K562 (cell line): Measurements from ENCODE around the gene HSPA5. TPM values are rescaled to one million over a fixed set of nuclear protein-coding genes. Genes with fewer than 3 reads are reported as not detected.
A peak's percentile ranks its signal among the peaks of the same experiment; 100 is the strongest.

Experiments used
- CBX2 ChIP-seq: fragments of 200-600 bp; sonication (generic); IDR thresholded peaks from one replicate; pipeline ENCODE4 v1.6.1; 2012; ENCODE audit warnings: mild to moderate bottlenecking, low read length, inconsistent platforms; ENCODE audit not compliant: insufficient read depth, poor library complexity, severe bottlenecking
- CHD1 ChIP-seq: fragments of 200-600 bp; sonication (generic); IDR thresholded peaks from one replicate; pipeline ENCODE4 v1.6.1; 2012; ENCODE audit warnings: mild to moderate bottlenecking, moderate library complexity, low read length, inconsistent platforms
- CXXC5 ChIP-seq: fragments of 250-450 bp; sonication (Bioruptor Pico); IDR thresholded peaks from 2 replicates; pipeline ENCODE4 v1.8.0; 2022; ENCODE audit warnings: inconsistent platforms, mild to moderate bottlenecking, moderate library complexity
- FOXJ3 ChIP-seq: sonication (generic); formaldehyde crosslinking; IDR thresholded peaks from 2 replicates; pipeline ENCODE4 v1.4.0; 2020; ENCODE audit warnings: mild to moderate bottlenecking, missing genetic modification reagents
- GTF2F1 ChIP-seq: IDR thresholded peaks from 2 replicates; pipeline ENCODE4 v1.6.1; 2011; ENCODE audit warnings: low read depth, low read length, improper control_type of control experiment
- MYNN ChIP-seq, 2 experiments: sonication (generic); formaldehyde crosslinking in 1 of 2; IDR thresholded peaks; 2 replicates each; pipeline versions ENCODE4 v1.5.0 to v1.6.1; 2016 to 2020; ENCODE audit warnings: antibody characterized with exemption in 1 of 2, missing genetic modification reagents in 1 of 2
- NFE2 ChIP-seq: IDR thresholded peaks from 2 replicates; pipeline ENCODE4 v1.6.1; 2014; ENCODE audit warnings: antibody characterized with exemption, low read depth
- RCOR1 ChIP-seq, 2 experiments: IDR thresholded peaks; 2 replicates each; pipeline ENCODE4 v1.6.1; 2012; ENCODE audit warnings: low read depth in 2 of 2, low read length in 2 of 2, borderline replicate concordance in 1 of 2, improper control_type of control experiment in 1 of 2
- RFX1 ChIP-seq: fragments of 450-650 bp; IDR thresholded peaks from 2 replicates; pipeline ENCODE4 v1.6.1; 2016; ENCODE audit warnings: mild to moderate bottlenecking, moderate library complexity
- SMARCA4 ChIP-seq: fragments of 450-650 bp; IDR thresholded peaks from 2 replicates; pipeline ENCODE4 v1.6.1; 2016
- SMARCA5 ChIP-seq: fragments of 450-650 bp; IDR thresholded peaks from 2 replicates; pipeline ENCODE4 v1.6.1; 2016
- SREBF1 ChIP-seq: fragments of 150-350 bp; IDR thresholded peaks from 2 replicates; pipeline ENCODE4 v1.6.1; 2014; ENCODE audit warnings: antibody characterized with exemption, low read depth, low read length, borderline replicate concordance
- TARDBP ChIP-seq: fragments of 450-650 bp; IDR thresholded peaks from 2 replicates; pipeline ENCODE4 v1.6.1; 2016
- XRCC4 ChIP-seq: IDR thresholded peaks from one replicate; pipeline ENCODE4 v1.6.1; 2011; ENCODE audit not compliant: insufficient read depth, insufficient read length; ENCODE audit errors: extremely low read depth
- ZNF140 ChIP-seq: fragments of 250-450 bp; sonication (Bioruptor Pico); IDR thresholded peaks from 2 replicates; pipeline ENCODE4 v1.8.0; 2021; ENCODE audit warnings: moderate library complexity, mild to moderate bottlenecking, inconsistent platforms
- ZNF431 ChIP-seq: sonication (generic); formaldehyde crosslinking; IDR thresholded peaks from 2 replicates; pipeline ENCODE4 v1.8.0; 2022; ENCODE audit warnings: mild to moderate bottlenecking, missing genetic modification reagents
- ZNF445 ChIP-seq: fragments of 250-450 bp; sonication (Bioruptor Pico); IDR thresholded peaks from 2 replicates; pipeline ENCODE4 v1.4.0; 2020; ENCODE audit warnings: low read depth, mild to moderate bottlenecking, moderate library complexity
- polyA plus RNA-seq, 8 experiments: library from polyadenylated mRNA; depleted of rRNA in 4 of 8; stranded (reverse) in 5 of 8; unstranded in 3 of 8; fragments of >200 nt; fragmentation: Nextera tagmentation in 2 of 8; fragmentation: Illumina TruSeq in 1 of 8; extraction: Ambion mirVana in 2 of 8; extraction: Trizol in 1 of 8; gene quantifications; 2 replicates each; pipeline versions ENCODE4 v1.2.1 to v1.2.3, GENCODE V29; 2011 to 2014; ENCODE audit warnings: inconsistent platforms in 1 of 8, missing spikeins in 1 of 8
- total RNA-seq, 7 experiments: library from RNA; depleted of rRNA in 6 of 7; stranded (reverse); fragments of >200 nt in 6 of 7; fragmentation: Illumina TruSeq in 2 of 7; extraction: Trizol in 2 of 7; gene quantifications; 2 replicates each; pipeline versions ENCODE4 v1.2.1 to v1.2.3, GENCODE V29; 2011 to 2021; ENCODE audit warnings: low replicate concordance in 1 of 7
- TF ChIP-seq, protein P1 (sequence below): sonication (generic); formaldehyde crosslinking; IDR thresholded peaks from 2 replicates; pipeline ENCODE4 v1.8.0; 2022; ENCODE audit warnings: mild to moderate bottlenecking, low read depth, missing genetic modification reagents
- TF ChIP-seq, protein P2 (sequence below): fragments of 150-350 bp; conservative IDR thresholded peaks from 2 replicates; pipeline ENCODE4 v1.6.1; 2014; ENCODE audit warnings: low read length
- TF ChIP-seq, protein P3 (sequence below): fragments of 250-450 bp; sonication (Bioruptor Pico); IDR thresholded peaks from 2 replicates; pipeline ENCODE4 v1.9.0; 2021; ENCODE audit warnings: mild to moderate bottlenecking
- TF ChIP-seq, protein P4 (sequence below), 2 experiments: IDR thresholded peaks; 2 replicates each; pipeline ENCODE4 v1.6.1; 2012; ENCODE audit warnings: improper control_type of control experiment in 2 of 2, low read depth in 2 of 2, low read length in 2 of 2, borderline replicate concordance in 1 of 2
- TF ChIP-seq, protein P5 (sequence below), 2 experiments: fragments of 450-650 bp; IDR thresholded peaks; 2 replicates each; pipeline ENCODE4 v1.6.1; 2016

The HSPA5 gene
- total and polyA plus RNA-seq, 9 of the 15 experiments (the other 6 are each of a cell fraction or from before 2014, with no cell fraction given): 48.0 to 265 (median 113) TPM

DNA sequence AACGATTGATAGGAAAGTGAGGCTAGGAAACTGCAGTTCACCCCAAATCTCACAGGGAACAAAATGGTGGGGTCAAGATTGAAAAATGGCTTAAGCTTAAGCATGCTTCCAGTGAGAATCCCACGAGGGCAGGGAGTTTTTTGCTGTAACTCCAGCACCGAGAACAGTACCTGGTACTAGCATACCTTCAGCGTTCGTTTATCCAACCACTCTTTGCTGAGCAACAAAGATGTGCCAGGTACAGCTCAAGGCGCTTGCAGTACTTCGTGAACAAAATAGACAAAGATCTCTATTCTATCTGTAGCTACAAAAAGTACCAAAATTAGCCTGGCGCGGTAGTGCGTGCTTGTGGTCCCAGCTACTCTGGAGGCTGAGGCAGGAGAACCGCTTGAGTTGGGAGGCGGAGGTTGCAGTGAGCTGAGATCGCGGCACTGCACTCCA, 50.8 kb downstream of the HSPA5 start (continued):
- TF ChIP-seq MYNN (IDR thresholded peaks at IDR 0.05) (no peak), MYNN (CRISPR knock-in tag; IDR thresholded peaks at IDR 0.05) (no peak), XRCC4 (no peak), CXXC5 (0 out of 2 replicates have a peak, but pooled peaks have one; percentile 14), GTF2F1 (no peak), CBX2 (no peak), RFX1 (no peak), SMARCA5 (no peak), SMARCA4 (no peak), FOXJ3 (no peak), ZNF140 (CRISPR knock-in tag) (no peak), TARDBP (no peak), ZNF431 (CRISPR knock-in tag) (peak; percentile 62; the same call in 1 of the 2 replicates), ZNF445 (no peak), CHD1 (no peak), RCOR1 (IDR thresholded peaks at IDR 0.05; ENCODE audit: borderline replicate concordance in 1 of 2, low read depth in 2 of 2, low read length in 2 of 2) (no peak), SREBF1 (no peak), NFE2 (no peak)
- TF ChIP-seq, protein P1, sequence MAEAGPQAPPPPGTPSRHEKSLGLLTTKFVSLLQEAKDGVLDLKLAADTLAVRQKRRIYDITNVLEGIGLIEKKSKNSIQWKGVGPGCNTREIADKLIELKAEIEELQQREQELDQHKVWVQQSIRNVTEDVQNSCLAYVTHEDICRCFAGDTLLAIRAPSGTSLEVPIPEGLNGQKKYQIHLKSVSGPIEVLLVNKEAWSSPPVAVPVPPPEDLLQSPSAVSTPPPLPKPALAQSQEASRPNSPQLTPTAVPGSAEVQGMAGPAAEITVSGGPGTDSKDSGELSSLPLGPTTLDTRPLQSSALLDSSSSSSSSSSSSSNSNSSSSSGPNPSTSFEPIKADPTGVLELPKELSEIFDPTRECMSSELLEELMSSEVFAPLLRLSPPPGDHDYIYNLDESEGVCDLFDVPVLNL (CRISPR knock-in tag): no peak
- TF ChIP-seq, protein P2, sequence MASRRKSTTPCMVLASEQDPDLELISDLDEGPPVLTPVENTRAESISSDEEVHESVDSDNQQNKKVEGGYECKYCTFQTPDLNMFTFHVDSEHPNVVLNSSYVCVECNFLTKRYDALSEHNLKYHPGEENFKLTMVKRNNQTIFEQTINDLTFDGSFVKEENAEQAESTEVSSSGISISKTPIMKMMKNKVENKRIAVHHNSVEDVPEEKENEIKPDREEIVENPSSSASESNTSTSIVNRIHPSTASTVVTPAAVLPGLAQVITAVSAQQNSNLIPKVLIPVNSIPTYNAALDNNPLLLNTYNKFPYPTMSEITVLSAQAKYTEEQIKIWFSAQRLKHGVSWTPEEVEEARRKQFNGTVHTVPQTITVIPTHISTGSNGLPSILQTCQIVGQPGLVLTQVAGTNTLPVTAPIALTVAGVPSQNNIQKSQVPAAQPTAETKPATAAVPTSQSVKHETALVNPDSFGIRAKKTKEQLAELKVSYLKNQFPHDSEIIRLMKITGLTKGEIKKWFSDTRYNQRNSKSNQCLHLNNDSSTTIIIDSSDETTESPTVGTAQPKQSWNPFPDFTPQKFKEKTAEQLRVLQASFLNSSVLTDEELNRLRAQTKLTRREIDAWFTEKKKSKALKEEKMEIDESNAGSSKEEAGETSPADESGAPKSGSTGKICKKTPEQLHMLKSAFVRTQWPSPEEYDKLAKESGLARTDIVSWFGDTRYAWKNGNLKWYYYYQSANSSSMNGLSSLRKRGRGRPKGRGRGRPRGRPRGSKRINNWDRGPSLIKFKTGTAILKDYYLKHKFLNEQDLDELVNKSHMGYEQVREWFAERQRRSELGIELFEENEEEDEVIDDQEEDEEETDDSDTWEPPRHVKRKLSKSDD: no peak
- TF ChIP-seq, protein P3, sequence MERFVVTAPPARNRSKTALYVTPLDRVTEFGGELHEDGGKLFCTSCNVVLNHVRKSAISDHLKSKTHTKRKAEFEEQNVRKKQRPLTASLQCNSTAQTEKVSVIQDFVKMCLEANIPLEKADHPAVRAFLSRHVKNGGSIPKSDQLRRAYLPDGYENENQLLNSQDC: no peak
- TF ChIP-seq, protein P4, sequence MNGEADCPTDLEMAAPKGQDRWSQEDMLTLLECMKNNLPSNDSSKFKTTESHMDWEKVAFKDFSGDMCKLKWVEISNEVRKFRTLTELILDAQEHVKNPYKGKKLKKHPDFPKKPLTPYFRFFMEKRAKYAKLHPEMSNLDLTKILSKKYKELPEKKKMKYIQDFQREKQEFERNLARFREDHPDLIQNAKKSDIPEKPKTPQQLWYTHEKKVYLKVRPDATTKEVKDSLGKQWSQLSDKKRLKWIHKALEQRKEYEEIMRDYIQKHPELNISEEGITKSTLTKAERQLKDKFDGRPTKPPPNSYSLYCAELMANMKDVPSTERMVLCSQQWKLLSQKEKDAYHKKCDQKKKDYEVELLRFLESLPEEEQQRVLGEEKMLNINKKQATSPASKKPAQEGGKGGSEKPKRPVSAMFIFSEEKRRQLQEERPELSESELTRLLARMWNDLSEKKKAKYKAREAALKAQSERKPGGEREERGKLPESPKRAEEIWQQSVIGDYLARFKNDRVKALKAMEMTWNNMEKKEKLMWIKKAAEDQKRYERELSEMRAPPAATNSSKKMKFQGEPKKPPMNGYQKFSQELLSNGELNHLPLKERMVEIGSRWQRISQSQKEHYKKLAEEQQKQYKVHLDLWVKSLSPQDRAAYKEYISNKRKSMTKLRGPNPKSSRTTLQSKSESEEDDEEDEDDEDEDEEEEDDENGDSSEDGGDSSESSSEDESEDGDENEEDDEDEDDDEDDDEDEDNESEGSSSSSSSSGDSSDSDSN (IDR thresholded peaks at IDR 0.05; ENCODE audit: borderline replicate concordance in 1 of 2, low read depth in 2 of 2, low read length in 2 of 2): no peak
- TF ChIP-seq, protein P5, sequence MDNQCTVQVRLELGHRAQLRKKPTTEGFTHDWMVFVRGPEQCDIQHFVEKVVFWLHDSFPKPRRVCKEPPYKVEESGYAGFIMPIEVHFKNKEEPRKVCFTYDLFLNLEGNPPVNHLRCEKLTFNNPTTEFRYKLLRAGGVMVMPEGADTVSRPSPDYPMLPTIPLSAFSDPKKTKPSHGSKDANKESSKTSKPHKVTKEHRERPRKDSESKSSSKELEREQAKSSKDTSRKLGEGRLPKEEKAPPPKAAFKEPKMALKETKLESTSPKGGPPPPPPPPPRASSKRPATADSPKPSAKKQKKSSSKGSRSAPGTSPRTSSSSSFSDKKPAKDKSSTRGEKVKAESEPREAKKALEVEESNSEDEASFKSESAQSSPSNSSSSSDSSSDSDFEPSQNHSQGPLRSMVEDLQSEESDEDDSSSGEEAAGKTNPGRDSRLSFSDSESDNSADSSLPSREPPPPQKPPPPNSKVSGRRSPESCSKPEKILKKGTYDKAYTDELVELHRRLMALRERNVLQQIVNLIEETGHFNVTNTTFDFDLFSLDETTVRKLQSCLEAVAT (IDR thresholded peaks at IDR 0.05): peak in 1 of 2 experiments; percentile 67; a peak in 2 of 4 replicates
